Muscle of leg (tissue), 11 donors: ENCODE results near the gene SECISBP2L. TPM values are rescaled to one million over a fixed set of nuclear protein-coding genes. Genes with fewer than 3 reads are reported as not detected.

ENCODE experiments used
- DNase-seq: peaks from one replicate; pipeline ENCODE4 v3.0.0; 2013
- H3K27ac ChIP-seq: one replicate; pipeline ENCODE4 v1.5.1; 2013; ENCODE audit warnings: mild to moderate bottlenecking, low read length, control low read depth
- H3K27me3 ChIP-seq: one replicate; pipeline ENCODE4 v1.6.1; 2013; ENCODE audit warnings: low read length; ENCODE audit not compliant: control insufficient read depth, insufficient read depth
- H3K36me3 ChIP-seq: one replicate; pipeline ENCODE4 v1.6.1; 2013; ENCODE audit warnings: low read length; ENCODE audit not compliant: control insufficient read depth, insufficient read depth
- H3K4me1 ChIP-seq: one replicate; pipeline ENCODE4 v1.6.1; 2013; ENCODE audit warnings: low read length; ENCODE audit not compliant: control insufficient read depth, insufficient read depth
- H3K4me3 ChIP-seq: one replicate; pipeline ENCODE4 v1.5.1; 2013; ENCODE audit warnings: low read length, control low read depth
- H3K9me3 ChIP-seq: replicated peaks from 2 replicates; pipeline ENCODE4 v1.6.1; 2013; ENCODE audit warnings: low read depth, low read length; ENCODE audit not compliant: control insufficient read depth
- WGBS: methylation state at CpG from one replicate; pipeline ENCODE4 v1.1.5; 2013; ENCODE audit warnings: missing lambda C conversion rate; ENCODE audit not compliant: insufficient coverage; 5-methylcytosine and 5-hydroxymethylcytosine counted together
- polyA plus RNA-seq, 8 donors: library from polyadenylated mRNA; unstranded; fragments of 120-200 nt; gene quantifications; one replicate each; pipeline versions ENCODE4 v1.2.1 to v1.2.3, GENCODE V29; 2013; ENCODE audit warnings: inconsistent platforms in 1 of 8, low replicate concordance in 1 of 8; ENCODE audit not compliant: insufficient read length in 8 of 8, insufficient read depth in 1 of 8
- total RNA-seq: library from RNA; stranded (reverse); fragments of 120-200 nt; gene quantifications from one replicate; pipeline ENCODE4 v1.2.4, GENCODE V29; 2013

The SECISBP2L gene
- total and polyA plus RNA-seq, 9 donors: 18.3 to 35.2 (median 24.2) TPM

GRCh38 chr15:48968066-48968465 is 78.2 kb downstream of the SECISBP2L start:
- H3K4me1 ChIP-seq: peaks cover 6% of the 10 kb centered on the region
- H3K9me3 ChIP-seq: no peaks in the 10 kb centered on the region
- H3K27me3 ChIP-seq: peaks cover 6% of the 10 kb centered on the region
- no peak for DNase-seq
- no CpG with 5 or more reads among the region's 4 CpGs for WGBS
- H3K27ac ChIP-seq: no peak overlapping the region
- no peaks in the 10 kb centered on the region for H3K36me3 ChIP-seq
- H3K4me3 ChIP-seq: no peak overlapping the region

- Histone ChIP-seq H3K4me1 (peaks cover 11% of the 10 kb centered on the region), H3K27me3 (peaks cover 13% of the 10 kb centered on the region), H3K36me3 (no peaks in the 10 kb centered on the region), H3K4me3 (no peak overlapping the region), H3K27ac (no peak overlapping the region), H3K9me3 (no peaks in the 10 kb centered on the region)
- no peak for DNase-seq
Measured at GRCh38 chr15:48967336-48967735, 78.9 kb downstream of the SECISBP2L start.

- no peak overlapping the region for H3K4me3 ChIP-seq
- H3K4me1 ChIP-seq: peaks cover 11% of the 10 kb centered on the region
- DNase-seq: no peak
- H3K27me3 ChIP-seq: peaks cover 15% of the 10 kb centered on the region
- H3K9me3 ChIP-seq: no peaks in the 10 kb centered on the region
- no peaks in the 10 kb centered on the region for H3K36me3 ChIP-seq
- H3K27ac ChIP-seq: no peak overlapping the region
- no CpG with 5 or more reads among the region's 2 CpGs for WGBS
Measured at GRCh38 chr15:48966595-48967301, 79.5 kb downstream of the SECISBP2L start.

GRCh38 chr15:48965972-48966371 is 80.3 kb downstream of the SECISBP2L start:
- H3K27ac ChIP-seq: no peak overlapping the region
- peaks cover 15% of the 10 kb centered on the region for H3K27me3 ChIP-seq
- H3K4me1 ChIP-seq: peaks cover 11% of the 10 kb centered on the region
- H3K4me3 ChIP-seq: no peak overlapping the region
- H3K9me3 ChIP-seq: no peaks in the 10 kb centered on the region
- H3K36me3 ChIP-seq: no peaks in the 10 kb centered on the region
- DNase-seq: no peak

GRCh38 chr15:48964898-48965297 is 81.3 kb downstream of the SECISBP2L start:
- no peak overlapping the region for H3K4me3 ChIP-seq
- no peaks in the 10 kb centered on the region for H3K9me3 ChIP-seq
- peaks cover 15% of the 10 kb centered on the region for H3K27me3 ChIP-seq
- no peaks in the 10 kb centered on the region for H3K36me3 ChIP-seq
- H3K27ac ChIP-seq: no peak overlapping the region
- WGBS: no CpG with 5 or more reads among the region's 2 CpGs
- peaks cover 11% of the 10 kb centered on the region for H3K4me1 ChIP-seq
- no peak for DNase-seq

GRCh38 chr15:48963524-48964113 is 82.6 kb downstream of the SECISBP2L start, which contains the start of gene SHC4:
TSS of gene SHC4 (minus strand) at chr15:48963919. CDS start at chr15:48963015, 904 bp downstream.
- H3K27ac ChIP-seq: peak within 1 kb of the TSS; percentile 31

GRCh38 chr15:48962662-48963523 is 83.4 kb downstream of the SECISBP2L start:
- DNase-seq: peak; percentile 51
- WGBS: 4% methylated on average over 48 of the region's 54 CpGs
- no peak overlapping the region for H3K27ac ChIP-seq

More at GRCh38 chr15:48963524-48964113, 82.6 kb downstream of the SECISBP2L start, which contains the start of gene SHC4:
- peak; percentile 87 for DNase-seq
- H3K4me3 ChIP-seq: peak within 1 kb of the TSS; percentile 57
- H3K9me3 ChIP-seq: no peaks in the 10 kb centered on the region
- peaks cover 11% of the 10 kb centered on the region for H3K4me1 ChIP-seq
- 0% methylated on average over 9 of the region's 16 CpGs for WGBS
- peaks cover 15% of the 10 kb centered on the region for H3K27me3 ChIP-seq
- H3K36me3 ChIP-seq: no peaks in the 10 kb centered on the region

GRCh38 chr15:48955967-48956366 is 90.3 kb downstream of the SECISBP2L start:
- H3K27me3 ChIP-seq: no peaks in the 10 kb centered on the region
- no peaks in the 10 kb centered on the region for H3K36me3 ChIP-seq
- no peak overlapping the region for H3K4me3 ChIP-seq
- no peaks in the 10 kb centered on the region for H3K4me1 ChIP-seq
- no peak overlapping the region for H3K27ac ChIP-seq
- no peaks in the 10 kb centered on the region for H3K9me3 ChIP-seq
- no peak for DNase-seq
- WGBS: 83% methylated on average over 1 of the region's 3 CpGs

More at GRCh38 chr15:48962662-48963523, 83.4 kb downstream of the SECISBP2L start:
- Histone ChIP-seq H3K4me3 (peak overlapping the region; percentile 57), H3K27me3 (peaks cover 15% of the 10 kb centered on the region), H3K9me3 (no peaks in the 10 kb centered on the region), H3K4me1 (peaks cover 11% of the 10 kb centered on the region), H3K36me3 (no peaks in the 10 kb centered on the region)

- Histone ChIP-seq H3K27me3 (no peaks in the 10 kb centered on the region), H3K27ac (no peak overlapping the region)
- WGBS: 90% methylated on average over 2 of the region's 4 CpGs
Measured at GRCh38 chr15:48955370-48955769, 90.9 kb downstream of the SECISBP2L start.

GRCh38 chr15:48954538-48954937 is 91.7 kb downstream of the SECISBP2L start:
- Histone ChIP-seq H3K9me3 (no peaks in the 10 kb centered on the region), H3K27me3 (no peaks in the 10 kb centered on the region), H3K4me1 (no peaks in the 10 kb centered on the region), H3K27ac (no peak overlapping the region), H3K4me3 (no peak overlapping the region), H3K36me3 (no peaks in the 10 kb centered on the region)
- no peak for DNase-seq
- WGBS: 80% methylated on average over 4 of the region's 5 CpGs

More at GRCh38 chr15:48955370-48955769, 90.9 kb downstream of the SECISBP2L start:
- DNase-seq: no peak
- H3K36me3 ChIP-seq: no peaks in the 10 kb centered on the region
- no peak overlapping the region for H3K4me3 ChIP-seq
- no peaks in the 10 kb centered on the region for H3K9me3 ChIP-seq
- H3K4me1 ChIP-seq: no peaks in the 10 kb centered on the region
